ENCODE measurements around the gene SMNDC1. TPM values are rescaled to one million over a fixed set of nuclear protein-coding genes. Genes with fewer than 3 reads are reported as not detected.

SMNDC1 gene
- total RNA-seq, 6 experiments from 2014 or later, result 5.1 to 13.3 (median 9.1) TPM

DNA sequence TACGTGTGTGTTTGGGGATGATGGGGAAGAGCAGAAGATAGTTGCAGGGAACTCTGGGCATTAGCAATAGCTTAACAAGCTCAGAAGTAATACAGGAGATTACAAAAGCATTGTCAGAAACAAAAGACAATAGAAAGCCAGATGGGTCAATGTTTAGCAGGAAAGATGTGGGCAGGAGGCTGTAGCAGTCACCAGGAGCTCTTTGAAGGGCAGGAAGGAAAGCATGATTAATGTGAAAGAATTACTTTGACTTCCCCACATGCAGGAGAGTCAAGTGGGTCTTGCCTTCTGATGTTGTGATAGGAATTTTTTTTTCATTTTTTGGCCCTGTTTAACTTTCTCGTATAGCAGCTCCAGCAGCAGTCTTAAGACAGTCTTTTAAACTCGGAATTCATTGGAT, 6.0 kb upstream of the SMNDC1 start:
- TF ChIP-seq CTCF (IDR thresholded peaks at IDR 0.05) (no peak), POLR2A (IDR thresholded peaks at IDR 0.05) (no peak)
- no peak for DNase-seq
- Histone ChIP-seq H3K9me3 (no peaks in the 10 kb centered on the region), H3K4me1 (peaks cover 0 to 3% (median under 1%) of the 10 kb centered on the region in 4 donors), H3K4me3 (no peak overlapping the region), H3K36me3 (no peaks in the 10 kb centered on the region), H3K27ac (no peak overlapping the region), H3K27me3 (no peaks in the 10 kb centered on the region)
- 27% methylated on average over 3 of the region's 3 CpGs for WGBS (ENCODE audit: insufficient coverage, low coverage, low lambda C conversion rate, missing lambda C conversion rate)
- intact Hi-C loops (cut with DNase I), result loop anchor here in 1 of 2 donors (5.0 kb wide), 1 partner anchor 237 kb away; no protein-coding TSS in a partner anchor
- ATAC-seq, result peak in 2 of 4 donors; percentile 14 to 34

DNA sequence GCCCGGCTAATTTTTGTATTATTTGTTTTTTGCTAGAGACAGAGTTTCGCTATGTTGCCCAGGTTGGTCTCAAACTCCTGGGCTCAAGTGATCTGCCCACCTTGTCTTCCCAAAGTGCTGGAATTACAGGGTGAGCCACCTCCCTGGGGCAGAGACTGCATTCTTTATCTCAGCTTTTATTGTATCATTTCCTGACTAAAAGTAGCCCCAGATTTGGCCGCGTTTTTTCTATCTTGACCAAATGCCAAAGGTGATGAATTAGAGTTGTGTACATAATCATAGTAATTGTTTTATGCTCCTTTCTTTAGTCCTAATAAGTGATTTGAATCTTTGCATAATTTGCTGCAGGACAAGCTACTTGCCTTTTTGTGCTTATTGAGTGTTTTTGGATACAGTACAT, 3.1 kb upstream of the SMNDC1 start:
- H3K27ac ChIP-seq, result no peak overlapping the region
- H3K36me3 ChIP-seq, result no peaks in the 10 kb centered on the region
- peaks cover 0 to 17% (median 7%) of the 10 kb centered on the region in 4 donors for H3K4me1 ChIP-seq
- no peak overlapping the region for H3K4me3 ChIP-seq
- no peaks in the 10 kb centered on the region for H3K9me3 ChIP-seq
- DNase-seq (no peak), ATAC-seq (no peak)
- intact Hi-C loops (cut with DNase I), result no loop called here
- no peaks in the 10 kb centered on the region for H3K27me3 ChIP-seq
- TF ChIP-seq POLR2A (IDR thresholded peaks at IDR 0.05), result no peak
- no peak for TF ChIP-seq CTCF (IDR thresholded peaks at IDR 0.05)
- 43% methylated on average over 4 of the region's 4 CpGs for WGBS (ENCODE audit: insufficient coverage, low coverage, low lambda C conversion rate, missing lambda C conversion rate)

DNA sequence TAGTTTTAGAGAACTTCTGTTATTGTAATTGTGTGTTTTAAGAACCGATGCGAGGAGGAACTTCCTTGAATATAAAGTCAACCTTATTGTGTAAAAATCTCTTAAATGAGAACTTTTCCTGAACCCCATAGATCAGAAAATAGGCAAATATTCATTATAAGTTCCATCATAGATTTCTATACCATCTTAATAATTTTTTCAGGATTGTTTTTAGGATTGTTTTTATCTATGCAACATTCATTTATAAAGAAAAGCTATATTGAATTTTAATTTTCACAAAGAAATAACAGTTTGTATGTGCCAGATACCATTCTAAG, 1.7 kb upstream of the SMNDC1 start:
- no peaks in the 10 kb centered on the region for H3K9me3 ChIP-seq
- no peak overlapping the region for H3K4me3 ChIP-seq
- H3K4me1 ChIP-seq, result peaks cover 0 to 31% (median 12%) of the 10 kb centered on the region in 4 donors
- H3K36me3 ChIP-seq, result peaks cover 0 to 11% (median 4%) of the 10 kb centered on the region in 4 donors
- TF ChIP-seq CTCF (IDR thresholded peaks at IDR 0.05) (no peak), POLR2A (IDR thresholded peaks at IDR 0.05) (no peak)
- H3K27ac ChIP-seq, result no peak overlapping the region
- no peaks in the 10 kb centered on the region for H3K27me3 ChIP-seq
- 0% methylated on average over 2 of the region's 2 CpGs for WGBS (ENCODE audit: insufficient coverage, low coverage, low lambda C conversion rate, missing lambda C conversion rate)
- ATAC-seq (no peak), DNase-seq (no peak)
- intact Hi-C loops (cut with DNase I), result no loop called here

DNA sequence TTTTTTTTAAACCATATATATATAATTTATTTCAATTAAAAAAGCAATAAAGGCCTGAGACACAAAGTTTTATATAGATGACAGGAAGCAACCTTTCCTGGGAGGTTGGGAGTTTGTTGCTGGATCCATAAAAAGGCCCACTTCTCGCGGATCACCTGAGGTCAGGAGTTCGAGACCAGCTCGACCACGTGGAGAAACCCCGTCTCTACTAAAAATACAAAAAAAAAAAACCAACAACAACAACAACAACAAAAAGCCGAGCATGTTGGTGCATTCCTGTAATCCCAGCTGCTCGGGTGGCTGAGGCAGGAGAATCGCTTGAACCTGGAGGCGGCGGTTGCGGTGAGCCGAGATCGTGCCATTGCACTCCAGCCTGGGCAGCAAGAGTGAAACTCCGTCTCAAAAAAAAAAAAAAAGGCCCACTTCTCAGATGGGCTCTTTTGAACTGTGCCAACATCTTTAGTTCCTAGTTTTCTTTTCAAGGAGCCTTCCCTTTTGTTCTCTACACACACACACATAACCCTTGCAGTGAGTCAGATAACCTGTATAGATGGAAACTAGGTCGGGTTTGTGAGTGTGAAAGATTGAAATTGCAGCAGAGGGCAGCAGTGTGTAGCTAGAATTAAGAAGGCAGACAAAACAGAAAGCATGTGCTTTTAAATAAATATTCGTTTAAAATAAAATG, 1.2 kb upstream of the SMNDC1 start:
- WGBS (ENCODE audit: insufficient coverage, low coverage, low lambda C conversion rate, missing lambda C conversion rate), result 41% methylated on average over 17 of the region's 17 CpGs
- Histone ChIP-seq H3K4me3 (peak overlapping the region in 1 of 3 donors; percentile 80), H3K27me3 (no peaks in the 10 kb centered on the region), H3K9me3 (no peaks in the 10 kb centered on the region), H3K4me1 (peaks cover 0 to 36% (median 15%) of the 10 kb centered on the region in 4 donors), H3K27ac (peak overlapping the region; percentile 86 to 90 (median 86)), H3K36me3 (peaks cover 0 to 16% (median 4%) of the 10 kb centered on the region in 4 donors)
- ATAC-seq (peak; percentile 56 to 69 (median 60)), DNase-seq (no peak)
- intact Hi-C loops (cut with DNase I), result no loop called here
- TF ChIP-seq POLR2A (IDR thresholded peaks at IDR 0.05) (no peak), CTCF (IDR thresholded peaks at IDR 0.05) (peak; percentile 57 to 75 (median 60))

Measured in right lobe of liver (tissue), 6 donors.